ENCODE results near the gene PPP1R3G.

The PPP1R3G gene

GRCh38 chr6:5084781-5085647, at the start of gene PPP1R3G:
Gene PPP1R3G, plus strand, starts transcription at chr6:5085341. Its CDS starts 145 bp downstream, at chr6:5085486.
- H3K27me3 ChIP-seq (ENCODE audit: control insufficient read depth, insufficient read depth, low read length), result peaks cover 67% of the 10 kb centered on the region
- H3K36me3 ChIP-seq (ENCODE audit: control insufficient read depth, insufficient read depth, low read length), result no peaks in the 10 kb centered on the region
- H3K9me3 ChIP-seq (ENCODE audit: control insufficient read depth, insufficient read depth, low read depth, low read length), result no peaks in the 10 kb centered on the region
- H3K27ac ChIP-seq (ENCODE audit: low read depth, low read length), result no peak within 1 kb of the TSS
- peak within 1 kb of the TSS; percentile 62 for H3K4me3 ChIP-seq (ENCODE audit: low read depth, low read length)
- H3K4me1 ChIP-seq (ENCODE audit: control insufficient read depth, insufficient read depth, low read length), result peaks cover 13% of the 10 kb centered on the region
- H3K9ac ChIP-seq (ENCODE audit: low read length), result peak within 1 kb of the TSS; percentile 44

- Histone ChIP-seq H3K36me3 (ENCODE audit: control insufficient read depth, insufficient read depth, low read length) (no peaks in the 10 kb centered on the region), H3K27me3 (ENCODE audit: control insufficient read depth, insufficient read depth, low read length) (no peaks in the 10 kb centered on the region), H3K4me1 (ENCODE audit: control insufficient read depth, insufficient read depth, low read length) (peaks cover 21% of the 10 kb centered on the region), H3K9ac (ENCODE audit: low read length) (no peak overlapping the region), H3K4me3 (ENCODE audit: low read depth, low read length) (no peak overlapping the region), H3K27ac (ENCODE audit: low read depth, low read length) (no peak overlapping the region), H3K9me3 (ENCODE audit: control insufficient read depth, insufficient read depth, low read depth, low read length) (no peaks in the 10 kb centered on the region)
These were observed 48.9 kb upstream of the PPP1R3G start for GRCh38 chr6:5036269-5036668.

DNA sequence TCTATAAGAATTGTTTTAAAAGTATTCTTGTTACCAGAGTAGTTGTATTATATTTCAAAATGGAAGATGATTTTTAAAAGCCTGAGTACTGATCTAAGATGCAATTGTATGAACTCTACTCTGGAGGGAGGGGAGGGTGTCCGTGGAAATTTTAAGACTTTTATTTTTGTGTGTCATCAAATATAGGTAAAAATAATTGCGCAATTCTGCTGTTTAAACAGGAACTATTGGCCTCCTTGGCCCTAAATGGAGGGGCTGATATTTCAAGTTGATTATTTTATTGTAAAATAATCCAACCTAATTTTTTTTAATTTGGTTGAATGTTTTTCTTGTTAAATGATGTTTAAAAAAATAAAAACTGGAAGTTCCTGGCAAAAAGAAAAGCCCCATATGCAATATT, 43.2 kb upstream of the PPP1R3G start:
- Histone ChIP-seq H3K27me3 (ENCODE audit: control insufficient read depth, insufficient read depth, low read length) (no peaks in the 10 kb centered on the region), H3K27ac (ENCODE audit: low read depth, low read length) (no peak overlapping the region), H3K4me3 (ENCODE audit: low read depth, low read length) (no peak overlapping the region), H3K9ac (ENCODE audit: low read length) (no peak overlapping the region), H3K4me1 (ENCODE audit: control insufficient read depth, insufficient read depth, low read length) (no peaks in the 10 kb centered on the region), H3K9me3 (ENCODE audit: control insufficient read depth, insufficient read depth, low read depth, low read length) (no peaks in the 10 kb centered on the region), H3K36me3 (ENCODE audit: control insufficient read depth, insufficient read depth, low read length) (no peaks in the 10 kb centered on the region)

- Histone ChIP-seq H3K9me3 (ENCODE audit: control insufficient read depth, insufficient read depth, low read depth, low read length) (no peaks in the 10 kb centered on the region), H3K4me3 (ENCODE audit: low read depth, low read length) (no peak overlapping the region), H3K36me3 (ENCODE audit: control insufficient read depth, insufficient read depth, low read length) (no peaks in the 10 kb centered on the region), H3K9ac (ENCODE audit: low read length) (no peak overlapping the region), H3K27ac (ENCODE audit: low read depth, low read length) (no peak overlapping the region), H3K27me3 (ENCODE audit: control insufficient read depth, insufficient read depth, low read length) (no peaks in the 10 kb centered on the region), H3K4me1 (ENCODE audit: control insufficient read depth, insufficient read depth, low read length) (no peaks in the 10 kb centered on the region)
These were observed 42.7 kb upstream of the PPP1R3G start for GRCh38 chr6:5042436-5042835.

DNA sequence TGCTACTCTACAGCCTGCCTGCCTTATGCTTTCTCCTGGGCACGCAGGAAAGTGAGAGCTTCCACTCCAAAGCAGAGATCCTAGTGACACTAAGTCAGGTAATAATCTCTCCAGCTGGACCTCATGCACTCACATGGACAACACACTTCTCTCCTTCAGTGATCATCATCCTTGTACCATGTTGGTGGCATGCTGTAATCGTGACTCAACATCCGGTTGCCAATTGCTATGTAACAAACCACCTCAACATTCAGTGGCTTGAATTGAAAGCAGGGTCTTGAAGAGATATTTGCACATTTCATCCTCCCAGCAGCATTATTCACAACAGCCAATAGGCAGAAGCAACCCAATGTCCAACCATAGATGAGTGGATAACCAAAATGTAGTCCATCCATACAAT, 40.3 kb upstream of the PPP1R3G start:
- Histone ChIP-seq H3K36me3 (ENCODE audit: control insufficient read depth, insufficient read depth, low read length) (no peaks in the 10 kb centered on the region), H3K27ac (ENCODE audit: low read depth, low read length) (no peak overlapping the region), H3K4me3 (ENCODE audit: low read depth, low read length) (no peak overlapping the region), H3K4me1 (ENCODE audit: control insufficient read depth, insufficient read depth, low read length) (no peaks in the 10 kb centered on the region), H3K9ac (ENCODE audit: low read length) (no peak overlapping the region), H3K9me3 (ENCODE audit: control insufficient read depth, insufficient read depth, low read depth, low read length) (peaks cover 2% of the 10 kb centered on the region), H3K27me3 (ENCODE audit: control insufficient read depth, insufficient read depth, low read length) (no peaks in the 10 kb centered on the region)

- Histone ChIP-seq H3K4me1 (ENCODE audit: control insufficient read depth, insufficient read depth, low read length) (no peaks in the 10 kb centered on the region), H3K27me3 (ENCODE audit: control insufficient read depth, insufficient read depth, low read length) (no peaks in the 10 kb centered on the region), H3K27ac (ENCODE audit: low read depth, low read length) (no peak overlapping the region), H3K9ac (ENCODE audit: low read length) (no peak overlapping the region), H3K4me3 (ENCODE audit: low read depth, low read length) (no peak overlapping the region), H3K9me3 (ENCODE audit: control insufficient read depth, insufficient read depth, low read depth, low read length) (peaks cover 2% of the 10 kb centered on the region), H3K36me3 (ENCODE audit: control insufficient read depth, insufficient read depth, low read length) (no peaks in the 10 kb centered on the region)
These were observed 39.7 kb upstream of the PPP1R3G start for GRCh38 chr6:5045416-5045815.

- Histone ChIP-seq H3K9ac (ENCODE audit: low read length) (no peak overlapping the region), H3K27ac (ENCODE audit: low read depth, low read length) (no peak overlapping the region)
These were observed 38.7 kb upstream of the PPP1R3G start for GRCh38 chr6:5046430-5046829.

DNA sequence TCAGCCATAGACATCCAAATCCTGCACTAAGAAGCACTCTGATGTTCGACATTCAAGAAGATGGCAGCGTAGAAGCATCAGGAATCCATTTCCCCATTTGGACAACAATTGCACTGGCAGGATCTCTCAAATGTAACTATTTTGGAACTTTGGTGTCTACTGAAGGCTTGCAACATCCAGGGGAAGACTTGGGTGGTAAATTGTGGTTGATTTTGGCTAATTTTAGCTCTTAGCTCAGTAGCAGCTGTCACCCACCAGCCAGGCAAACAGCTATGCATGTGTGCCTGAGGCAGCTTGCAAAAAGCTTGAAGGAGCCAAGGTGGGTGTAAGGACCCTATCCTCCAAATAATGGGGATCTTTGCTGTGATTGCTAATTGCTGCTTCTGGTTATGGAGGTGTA, 35.1 kb upstream of the PPP1R3G start:
- Histone ChIP-seq H3K4me3 (ENCODE audit: low read depth, low read length) (no peak overlapping the region), H3K9me3 (ENCODE audit: control insufficient read depth, insufficient read depth, low read depth, low read length) (peaks cover 16% of the 10 kb centered on the region), H3K4me1 (ENCODE audit: control insufficient read depth, insufficient read depth, low read length) (peaks cover 5% of the 10 kb centered on the region; the same call in 1 of the 2 replicates), H3K27me3 (ENCODE audit: control insufficient read depth, insufficient read depth, low read length) (no peaks in the 10 kb centered on the region), H3K9ac (ENCODE audit: low read length) (no peak overlapping the region), H3K27ac (ENCODE audit: low read depth, low read length) (no peak overlapping the region), H3K36me3 (ENCODE audit: control insufficient read depth, insufficient read depth, low read length) (no peaks in the 10 kb centered on the region)

More at GRCh38 chr6:5046430-5046829, 38.7 kb upstream of the PPP1R3G start:
- Histone ChIP-seq H3K9me3 (ENCODE audit: control insufficient read depth, insufficient read depth, low read depth, low read length) (peaks cover 13% of the 10 kb centered on the region), H3K27me3 (ENCODE audit: control insufficient read depth, insufficient read depth, low read length) (no peaks in the 10 kb centered on the region), H3K4me3 (ENCODE audit: low read depth, low read length) (no peak overlapping the region), H3K4me1 (ENCODE audit: control insufficient read depth, insufficient read depth, low read length) (no peaks in the 10 kb centered on the region), H3K36me3 (ENCODE audit: control insufficient read depth, insufficient read depth, low read length) (no peaks in the 10 kb centered on the region)

DNA sequence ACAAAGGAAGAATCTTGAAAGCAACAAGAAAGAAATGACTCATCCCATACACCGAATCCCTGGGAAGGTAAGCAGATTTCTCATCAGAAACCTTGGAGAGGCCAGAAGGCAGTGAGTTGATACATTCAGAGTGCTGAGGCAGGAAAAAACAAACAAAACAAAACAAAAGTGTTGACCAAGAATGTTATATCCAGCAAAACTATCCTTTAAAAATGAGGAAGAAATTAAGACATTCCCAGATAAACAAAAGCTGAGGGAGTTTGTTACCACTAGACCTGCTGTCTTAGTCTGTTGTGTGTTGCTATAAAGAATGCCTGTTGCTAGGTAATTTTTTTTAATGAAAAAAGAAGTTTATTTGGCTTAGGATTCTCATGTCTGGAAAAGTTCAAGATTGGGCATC, 33.7 kb upstream of the PPP1R3G start:
- Histone ChIP-seq H3K27me3 (ENCODE audit: control insufficient read depth, insufficient read depth, low read length) (no peaks in the 10 kb centered on the region), H3K9ac (ENCODE audit: low read length) (no peak overlapping the region), H3K4me3 (ENCODE audit: low read depth, low read length) (no peak overlapping the region), H3K4me1 (ENCODE audit: control insufficient read depth, insufficient read depth, low read length) (peaks cover 5% of the 10 kb centered on the region; the same call in 1 of the 2 replicates), H3K27ac (ENCODE audit: low read depth, low read length) (no peak overlapping the region), H3K9me3 (ENCODE audit: control insufficient read depth, insufficient read depth, low read depth, low read length) (peaks cover 18% of the 10 kb centered on the region), H3K36me3 (ENCODE audit: control insufficient read depth, insufficient read depth, low read length) (no peaks in the 10 kb centered on the region)

- Histone ChIP-seq H3K36me3 (ENCODE audit: control insufficient read depth, insufficient read depth, low read length) (no peaks in the 10 kb centered on the region), H3K9ac (ENCODE audit: low read length) (no peak overlapping the region), H3K27ac (ENCODE audit: low read depth, low read length) (no peak overlapping the region), H3K27me3 (ENCODE audit: control insufficient read depth, insufficient read depth, low read length) (no peaks in the 10 kb centered on the region), H3K9me3 (ENCODE audit: control insufficient read depth, insufficient read depth, low read depth, low read length) (peaks cover 18% of the 10 kb centered on the region), H3K4me1 (ENCODE audit: control insufficient read depth, insufficient read depth, low read length) (peaks cover 5% of the 10 kb centered on the region; the same call in 1 of the 2 replicates), H3K4me3 (ENCODE audit: low read depth, low read length) (no peak overlapping the region)
These were observed 32.1 kb upstream of the PPP1R3G start for GRCh38 chr6:5053038-5053437.

DNA sequence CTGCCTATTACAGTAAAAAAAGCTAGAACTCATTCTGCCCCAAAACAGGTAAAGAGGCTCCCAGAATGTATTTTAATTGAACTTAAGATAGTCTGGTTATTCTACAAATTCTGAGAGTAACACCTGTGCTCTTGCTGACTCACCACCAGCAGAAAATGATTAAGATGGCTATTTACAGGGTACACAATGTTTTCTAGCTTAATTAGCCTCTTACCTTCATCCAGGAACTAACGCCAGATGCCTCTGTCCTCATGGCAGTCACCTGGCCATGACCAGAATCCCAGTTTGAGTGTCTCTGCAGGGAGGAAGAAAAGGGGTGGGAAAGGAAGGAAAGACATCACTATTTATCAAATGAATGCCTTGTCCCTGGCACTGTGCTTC, 31.3 kb upstream of the PPP1R3G start:
- Histone ChIP-seq H3K4me1 (ENCODE audit: control insufficient read depth, insufficient read depth, low read length) (peaks cover 5% of the 10 kb centered on the region; the same call in 1 of the 2 replicates), H3K4me3 (ENCODE audit: low read depth, low read length) (no peak overlapping the region), H3K36me3 (ENCODE audit: control insufficient read depth, insufficient read depth, low read length) (no peaks in the 10 kb centered on the region), H3K9ac (ENCODE audit: low read length) (no peak overlapping the region), H3K27ac (ENCODE audit: low read depth, low read length) (no peak overlapping the region), H3K9me3 (ENCODE audit: control insufficient read depth, insufficient read depth, low read depth, low read length) (peaks cover 18% of the 10 kb centered on the region), H3K27me3 (ENCODE audit: control insufficient read depth, insufficient read depth, low read length) (no peaks in the 10 kb centered on the region)
